PC-3 (cell line): Measurements from ENCODE around the gene FAAH2. TPM values are rescaled to one million over a fixed set of nuclear protein-coding genes. Genes with fewer than 3 reads are reported as not detected.

Experiments used
- ATAC-seq: fragments of 200-7000 bp; cut with Tn5 transposase; 2 replicates; pipeline ENCODE4 v1.9.1; 2020; ENCODE audit warnings: mild to moderate bottlenecking, moderate library complexity
- BruUV-seq: library from RNA; stranded (reverse); fragments of 400-500 nt; replicated peaks from 2 replicates; lab custom pipeline; 2021; lab: Mats Ljungman, UMichigan
- CTCF ChIA-PET: fragments of 300-600 bp; sonication (Branson Sonifier 250); formaldehyde crosslinking; loops from one replicate; lab custom pipeline; 2022; ENCODE audit warnings: antibody characterized with exemption; lab: Charles Lee
- POLR2A ChIA-PET: fragments of 300-600 bp; sonication (Branson Sonifier 250); formaldehyde crosslinking; loops from one replicate; lab custom pipeline; 2022; ENCODE audit warnings: antibody characterized with exemption; ENCODE audit not compliant: unreplicated experiment; lab: Charles Lee
- DNase-seq: peaks from one replicate; pipeline ENCODE4 v3.0.0-alpha.2; 2015
- H2AFZ ChIP-seq: fragments of 300-600 bp; sonication (generic); 2 replicates; pipeline ENCODE4 v1.6.0; 2016; ENCODE audit warnings: antibody characterized with exemption, low read length
- H3F3A ChIP-seq: fragments of 300-600 bp; sonication (generic); one replicate; pipeline ENCODE4 v1.6.0; 2017; ENCODE audit warnings: antibody characterized with exemption, low read length, control low read depth, mild to moderate bottlenecking; ENCODE audit not compliant: unreplicated experiment
- H3K27ac ChIP-seq: fragments of 300-600 bp; sonication (generic); 2 replicates; pipeline ENCODE4 v1.5.1; 2016; ENCODE audit warnings: mild to moderate bottlenecking, low read length
- H3K27me3 ChIP-seq: fragments of 300-600 bp; sonication (generic); 2 replicates; pipeline ENCODE4 v1.6.1; 2016; ENCODE audit warnings: low read length, mixed read lengths
- H3K36me3 ChIP-seq: fragments of 300-600 bp; sonication (generic); 2 replicates; pipeline ENCODE4 v1.6.1; 2016; ENCODE audit warnings: low read depth, mixed run types, low read length, mixed read lengths
- H3K4me1 ChIP-seq: fragments of 300-600 bp; sonication (generic); 2 replicates; pipeline ENCODE4 v1.5.1; 2016; ENCODE audit warnings: low read length; ENCODE audit not compliant: insufficient read depth
- H3K4me2 ChIP-seq: fragments of 300-600 bp; sonication (generic); 2 replicates; pipeline ENCODE4 v1.6.0; 2016; ENCODE audit warnings: low read length
- H3K4me3 ChIP-seq: fragments of 300-600 bp; sonication (generic); 2 replicates; pipeline ENCODE4 v1.5.1; 2016; ENCODE audit warnings: mild to moderate bottlenecking, low read length, mixed read lengths
- H3K79me2 ChIP-seq: fragments of 300-600 bp; sonication (generic); 2 replicates; pipeline ENCODE4 v1.6.1; 2017; ENCODE audit warnings: low read length, mixed read lengths
- H3K9ac ChIP-seq: fragments of 300-600 bp; sonication (generic); 2 replicates; pipeline ENCODE4 v1.6.0; 2016; ENCODE audit warnings: mild to moderate bottlenecking, low read length
- H3K9me2 ChIP-seq: fragments of 300-600 bp; sonication (generic); replicated peaks from 2 replicates; pipeline ENCODE4 v1.6.1; 2016; ENCODE audit warnings: mixed run types, low read length, mixed read lengths
- H3K9me3 ChIP-seq: fragments of 300-600 bp; sonication (generic); 2 replicates; pipeline ENCODE4 v1.6.1; 2016; ENCODE audit warnings: low read length, mixed read lengths
- H4K20me1 ChIP-seq: fragments of 300-600 bp; sonication (generic); 2 replicates; pipeline ENCODE4 v1.6.1; 2016; ENCODE audit warnings: low read length, mixed read lengths
- EZH2 ChIP-seq: fragments of 300-600 bp; sonication (generic); IDR thresholded peaks from one replicate; pipeline ENCODE4 v1.6.1; 2017; ENCODE audit warnings: antibody characterized with exemption, mild to moderate bottlenecking, low read length; ENCODE audit not compliant: unreplicated experiment
- EZH2phosphoT487 ChIP-seq: fragments of 300-600 bp; sonication (generic); IDR thresholded peaks from 2 replicates; pipeline ENCODE4 v1.6.1; 2018; ENCODE audit warnings: mild to moderate bottlenecking, antibody characterized with exemption, low read length, borderline replicate concordance
- intact Hi-C: fragments of 100-400 bp; cut with micrococcal nuclease; formaldehyde crosslinking; loops from 2 replicates; pipeline ENCODE4 v1.9.0; 2023
- total RNA-seq: library from RNA; depleted of rRNA; stranded (reverse); fragments of >200 nt; gene quantifications from 2 replicates; pipeline ENCODE4 v1.2.3, GENCODE V29; 2014; rRNA removed
- TF ChIP-seq, protein P1 (sequence below): fragments of 300-600 bp; sonication (generic); conservative IDR thresholded peaks from 2 replicates; pipeline ENCODE4 v1.5.1; 2017; ENCODE audit warnings: antibody characterized with exemption, low read depth, mild to moderate bottlenecking, low read length

Gene FAAH2
- total RNA-seq, 1 experiment from 2014 or later = 1.6 TPM

DNA sequence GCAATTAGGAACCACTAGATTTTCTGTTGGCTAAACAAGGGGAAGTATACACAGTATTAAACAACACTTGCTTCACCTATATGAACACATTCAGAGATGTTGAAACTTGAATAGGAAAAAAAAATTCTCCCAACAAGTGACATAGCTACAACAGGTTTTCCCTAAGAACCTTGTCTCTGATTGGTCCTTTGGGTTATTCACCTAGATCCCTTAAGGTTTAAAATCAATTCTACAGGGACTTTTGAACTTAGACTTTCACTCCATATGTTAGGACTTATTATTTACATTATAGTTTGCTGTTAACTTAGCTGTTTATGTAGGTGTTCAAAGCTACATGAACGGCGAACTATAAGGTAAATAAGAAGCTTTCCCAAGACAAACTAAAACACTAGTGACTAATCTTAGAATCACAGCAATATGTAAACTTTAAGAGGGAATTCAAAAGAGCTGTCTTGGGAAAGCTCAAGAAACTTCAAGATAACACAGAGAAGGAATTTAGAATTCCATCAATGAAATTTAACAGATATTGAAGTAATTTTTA, 233.1 kb downstream of the FAAH2 start:
- CTCF ChIA-PET = interaction anchor here (0.6 kb wide), 1 partner anchor 458 kb away, joined by 4 read pairs; no protein-coding TSS in a partner anchor
- POLR2A ChIA-PET = interaction anchor here (0.5 kb wide), 1 partner anchor 185 kb away, joined by 11 read pairs; no protein-coding TSS in a partner anchor
- TF ChIP-seq EZH2phosphoT487 (no peak), EZH2 (no peak)
- TF ChIP-seq, protein P1, sequence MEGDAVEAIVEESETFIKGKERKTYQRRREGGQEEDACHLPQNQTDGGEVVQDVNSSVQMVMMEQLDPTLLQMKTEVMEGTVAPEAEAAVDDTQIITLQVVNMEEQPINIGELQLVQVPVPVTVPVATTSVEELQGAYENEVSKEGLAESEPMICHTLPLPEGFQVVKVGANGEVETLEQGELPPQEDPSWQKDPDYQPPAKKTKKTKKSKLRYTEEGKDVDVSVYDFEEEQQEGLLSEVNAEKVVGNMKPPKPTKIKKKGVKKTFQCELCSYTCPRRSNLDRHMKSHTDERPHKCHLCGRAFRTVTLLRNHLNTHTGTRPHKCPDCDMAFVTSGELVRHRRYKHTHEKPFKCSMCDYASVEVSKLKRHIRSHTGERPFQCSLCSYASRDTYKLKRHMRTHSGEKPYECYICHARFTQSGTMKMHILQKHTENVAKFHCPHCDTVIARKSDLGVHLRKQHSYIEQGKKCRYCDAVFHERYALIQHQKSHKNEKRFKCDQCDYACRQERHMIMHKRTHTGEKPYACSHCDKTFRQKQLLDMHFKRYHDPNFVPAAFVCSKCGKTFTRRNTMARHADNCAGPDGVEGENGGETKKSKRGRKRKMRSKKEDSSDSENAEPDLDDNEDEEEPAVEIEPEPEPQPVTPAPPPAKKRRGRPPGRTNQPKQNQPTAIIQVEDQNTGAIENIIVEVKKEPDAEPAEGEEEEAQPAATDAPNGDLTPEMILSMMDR = no peak

DNA sequence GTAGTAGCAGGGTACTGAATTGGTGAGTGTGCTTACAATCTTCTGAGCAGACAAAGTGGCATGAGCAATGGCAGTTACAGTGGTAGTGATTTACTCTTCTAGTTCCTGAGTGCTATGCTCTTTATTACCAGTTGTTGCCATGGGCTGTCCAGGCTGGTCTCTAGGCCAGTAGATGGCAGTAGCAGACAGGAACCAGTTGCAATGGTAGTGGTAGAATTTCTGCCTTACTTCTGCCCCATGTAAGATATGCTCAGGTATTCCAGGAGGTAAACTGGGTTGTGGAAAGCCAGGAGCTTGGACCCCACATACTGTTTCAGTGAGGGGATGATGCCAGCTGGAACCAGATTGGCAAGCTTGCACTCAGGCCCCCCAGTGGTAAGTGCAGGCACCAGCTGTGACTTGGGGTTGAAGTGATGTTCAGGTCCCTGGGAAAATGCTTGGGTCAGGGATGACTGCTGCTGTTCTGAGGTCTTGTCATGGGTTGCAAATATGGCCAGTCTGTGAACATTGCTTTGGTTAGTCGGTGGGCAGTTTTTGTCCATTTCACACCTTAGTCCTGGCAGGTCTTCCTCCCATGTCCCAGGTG, 242.3 kb downstream of the FAAH2 start:
- CTCF ChIA-PET = no interaction called here
- Histone ChIP-seq H4K20me1 (no peaks in the 10 kb centered on the region), H3K27ac (no peak overlapping the region), H3K9ac (no peak overlapping the region), H2AFZ (no peak overlapping the region), H3K4me1 (no peaks in the 10 kb centered on the region), H3K4me2 (no peak overlapping the region), H3K79me2 (no peaks in the 10 kb centered on the region), H3K27me3 (no peaks in the 10 kb centered on the region), H3K9me2 (no peaks in the 10 kb centered on the region), H3F3A (no peaks in the 10 kb centered on the region), H3K9me3 (no peaks in the 10 kb centered on the region), H3K36me3 (no peaks in the 10 kb centered on the region), H3K4me3 (no peak overlapping the region)
- intact Hi-C loops = loop anchor here (5.0 kb wide), 1 partner anchor 289 kb away; no protein-coding TSS in a partner anchor
- POLR2A ChIA-PET = no interaction called here
- BruUV-seq = no TSS peak
- ATAC-seq (peak; percentile 95), DNase-seq (peak; percentile 56)
- TF ChIP-seq, protein P1 = peak; percentile 89
- TF ChIP-seq EZH2phosphoT487 = no peak
- no peak for TF ChIP-seq EZH2

More for the DNA sequence above, 233.1 kb downstream of the FAAH2 start:
- ATAC-seq (peak; percentile 89), DNase-seq (peak; percentile 43)
- Histone ChIP-seq H3K9me3 (no peaks in the 10 kb centered on the region), H3F3A (no peaks in the 10 kb centered on the region), H3K79me2 (no peaks in the 10 kb centered on the region), H3K27ac (no peak overlapping the region), H3K27me3 (no peaks in the 10 kb centered on the region), H3K9me2 (no peaks in the 10 kb centered on the region), H3K9ac (no peak overlapping the region), H3K36me3 (no peaks in the 10 kb centered on the region), H2AFZ (no peak overlapping the region), H3K4me1 (peaks cover 16% of the 10 kb centered on the region), H3K4me2 (peak overlapping the region; percentile 33), H3K4me3 (no peak overlapping the region), H4K20me1 (no peaks in the 10 kb centered on the region)
- BruUV-seq = no TSS peak
- intact Hi-C loops = no loop called here

Other genes starting within 250 kb of the FAAH2 start
- 8.1 and 17.7 TPM in 2 replicates for gene SPIN2B, start 165.2 kb upstream of the FAAH2 start, total RNA-seq
- 0.17 and 0.44 TPM in 2 replicates for gene SPIN2A, start 149.3 kb upstream of the FAAH2 start, total RNA-seq